SK-N-SH treated with all-trans-retinoic acid at 6 μM for 48 hours (cell line): Measurements from ENCODE around the gene CD244.
"Not testable (repeated sequence)": the region's sequence is repeated elsewhere in the genome, so short reads cannot be mapped to it uniquely, and the experiment has no call there.

Source experiments
- ATAC-seq: fragments of 200-7000 bp; cut with Tn5 transposase; 3 replicates; pipeline ENCODE4 v1.9.1; 2020; ENCODE audit warnings: mild to moderate bottlenecking, moderate library complexity
- ARNTL ChIP-seq: fragments of 450-650 bp; formaldehyde crosslinking; IDR thresholded peaks from 2 replicates; pipeline ENCODE4 v1.5.0; 2020; ENCODE audit warnings: low read depth, mild to moderate bottlenecking, moderate library complexity, borderline replicate concordance
- BACH2 ChIP-seq: fragments of 250-450 bp; sonication (Bioruptor Pico); IDR thresholded peaks from 2 replicates; pipeline ENCODE4 v1.9.0; 2021; ENCODE audit warnings: mild to moderate bottlenecking, borderline replicate concordance
- CSDC2 ChIP-seq: fragments of 250-450 bp; sonication (Bioruptor Pico); IDR thresholded peaks from 2 replicates; pipeline ENCODE4 v1.5.0; 2020; ENCODE audit warnings: mild to moderate bottlenecking, moderate library complexity
- CSRNP3 ChIP-seq: fragments of 250-450 bp; sonication (Bioruptor Pico); IDR thresholded peaks from 2 replicates; pipeline ENCODE4 v1.5.1; 2021; ENCODE audit warnings: mild to moderate bottlenecking, moderate library complexity
- ESRRG ChIP-seq: fragments of 250-450 bp; sonication (Bioruptor Pico); IDR thresholded peaks from 2 replicates; pipeline ENCODE4 v1.6.1; 2021; ENCODE audit warnings: mild to moderate bottlenecking
- GLIS3 ChIP-seq: fragments of 250-450 bp; sonication (Bioruptor Pico); IDR thresholded peaks from 2 replicates; pipeline ENCODE4 v1.5.0; 2020; ENCODE audit warnings: mild to moderate bottlenecking, moderate library complexity
- ISL1 ChIP-seq: fragments of 250-450 bp; sonication (Bioruptor Pico); IDR thresholded peaks from 2 replicates; pipeline ENCODE4 v2.1.2; 2022; ENCODE audit warnings: mild to moderate bottlenecking, moderate library complexity
- OSR1 ChIP-seq: fragments of 250-450 bp; sonication (Bioruptor Pico); IDR thresholded peaks from 2 replicates; pipeline ENCODE4 v1.8.0; 2022; ENCODE audit warnings: moderate library complexity, mild to moderate bottlenecking, inconsistent platforms
- PATZ1 ChIP-seq: fragments of 250-450 bp; sonication (Bioruptor Pico); IDR thresholded peaks from 2 replicates; pipeline ENCODE4 v1.8.0; 2020; ENCODE audit warnings: mild to moderate bottlenecking, moderate library complexity, borderline replicate concordance
- POU6F1 ChIP-seq: fragments of 250-450 bp; sonication (Bioruptor Pico); IDR thresholded peaks from 2 replicates; pipeline ENCODE4 v1.8.0; 2021; ENCODE audit warnings: low read depth, mild to moderate bottlenecking, moderate library complexity, borderline replicate concordance
- PPARA ChIP-seq: fragments of 250-450 bp; sonication (Bioruptor Pico); IDR thresholded peaks from 2 replicates; pipeline ENCODE4 v1.5.0; 2020; ENCODE audit warnings: mild to moderate bottlenecking, borderline replicate concordance
- RARB ChIP-seq: fragments of 250-450 bp; sonication (Bioruptor Pico); IDR thresholded peaks from 2 replicates; pipeline ENCODE4 v1.8.0; 2021; ENCODE audit warnings: mild to moderate bottlenecking, moderate library complexity
- SNAI2 ChIP-seq: fragments of 250-450 bp; sonication (Bioruptor Pico); IDR thresholded peaks from 2 replicates; pipeline ENCODE4 v1.5.0; 2020; ENCODE audit warnings: mild to moderate bottlenecking, moderate library complexity
- TCF4 ChIP-seq: fragments of 250-450 bp; sonication (Bioruptor Pico); IDR thresholded peaks from 2 replicates; pipeline ENCODE4 v1.8.0; 2021; ENCODE audit warnings: mild to moderate bottlenecking, moderate library complexity, borderline replicate concordance
- TOX ChIP-seq: fragments of 250-450 bp; sonication (Bioruptor Pico); IDR thresholded peaks from 2 replicates; pipeline ENCODE4 v1.8.0; 2021; ENCODE audit warnings: mild to moderate bottlenecking, moderate library complexity, borderline replicate concordance
- TSHZ2 ChIP-seq: fragments of 250-450 bp; sonication (Bioruptor Pico); IDR thresholded peaks from 2 replicates; pipeline ENCODE4 v1.5.0; 2020; ENCODE audit warnings: mild to moderate bottlenecking, moderate library complexity
- ZC3H10 ChIP-seq: fragments of 250-450 bp; sonication (Bioruptor Pico); IDR thresholded peaks from 2 replicates; pipeline ENCODE4 v1.5.1; 2021; ENCODE audit warnings: mild to moderate bottlenecking, moderate library complexity
- ZFP3 ChIP-seq: fragments of 250-450 bp; sonication (Bioruptor Pico); IDR thresholded peaks from 2 replicates; pipeline ENCODE4 v1.5.0; 2020; ENCODE audit warnings: mild to moderate bottlenecking, moderate library complexity
- ZFP30 ChIP-seq: fragments of 450-650 bp; formaldehyde crosslinking; IDR thresholded peaks from 2 replicates; pipeline ENCODE4 v1.5.0; 2022; ENCODE audit warnings: mild to moderate bottlenecking, moderate library complexity
- ZNF565 ChIP-seq: fragments of 450-650 bp; formaldehyde crosslinking; conservative IDR thresholded peaks from 2 replicates; pipeline ENCODE4 v1.5.0; 2020; ENCODE audit warnings: low read depth, mild to moderate bottlenecking, moderate library complexity
- ZNF70 ChIP-seq: fragments of 450-650 bp; formaldehyde crosslinking; IDR thresholded peaks from 2 replicates; pipeline ENCODE4 v1.5.0; 2020; ENCODE audit warnings: mild to moderate bottlenecking, moderate library complexity
- ZNF8 ChIP-seq: fragments of 450-650 bp; formaldehyde crosslinking; IDR thresholded peaks from 2 replicates; pipeline ENCODE4 v1.5.0; 2020; ENCODE audit warnings: mild to moderate bottlenecking, moderate library complexity

CD244 gene

GRCh38 chr1:160879056-160879455 lies 16.4 kb upstream of the CD244 start:
- ATAC-seq = no peak
- TF ChIP-seq OSR1 (CRISPR knock-in tag) (no peak), ZFP30 (CRISPR knock-in tag) (no peak)
- TF ChIP-seq, all 23 proteins: peak for 0

GRCh38 chr1:160877221-160877620 lies 14.5 kb upstream of the CD244 start:
- TF ChIP-seq ISL1 (CRISPR knock-in tag) = no peak
- no peak for TF ChIP-seq ZNF565 (CRISPR knock-in tag)
- TF ChIP-seq ZNF8 (CRISPR knock-in tag) = no peak
- TF ChIP-seq POU6F1 (CRISPR knock-in tag) = no peak
- no peak for TF ChIP-seq SNAI2
- TF ChIP-seq CSRNP3 (CRISPR knock-in tag) = no peak
- TF ChIP-seq ZNF70 (CRISPR knock-in tag) = no peak
- TF ChIP-seq ZC3H10 (CRISPR knock-in tag) = no peak
- TF ChIP-seq RARB (CRISPR knock-in tag) = no peak
- no peak for TF ChIP-seq GLIS3 (CRISPR knock-in tag)
- no peak for TF ChIP-seq TSHZ2 (CRISPR knock-in tag)
- no peak for TF ChIP-seq ESRRG
- no peak for TF ChIP-seq OSR1 (CRISPR knock-in tag)
- TF ChIP-seq ZFP30 (CRISPR knock-in tag) = no peak
- no peak for TF ChIP-seq ZFP3 (CRISPR knock-in tag)
- no peak for TF ChIP-seq BACH2 (CRISPR knock-in tag)
- no peak for TF ChIP-seq TCF4 (CRISPR knock-in tag)
- TF ChIP-seq ARNTL (CRISPR knock-in tag) = no peak
- no peak for TF ChIP-seq CSDC2 (CRISPR knock-in tag)
- ATAC-seq = no peak

GRCh38 chr1:160876311-160876710 lies 13.6 kb upstream of the CD244 start:
- ATAC-seq = no peak
- no peak for TF ChIP-seq PATZ1 (CRISPR knock-in tag)
- no peak for TF ChIP-seq TCF4 (CRISPR knock-in tag)
- no peak for TF ChIP-seq ARNTL (CRISPR knock-in tag)
- TF ChIP-seq BACH2 (CRISPR knock-in tag) = no peak
- no peak for TF ChIP-seq ZFP30 (CRISPR knock-in tag)
- TF ChIP-seq POU6F1 (CRISPR knock-in tag) = no peak
- no peak for TF ChIP-seq ZFP3 (CRISPR knock-in tag)
- TF ChIP-seq ZNF70 (CRISPR knock-in tag) = no peak
- no peak for TF ChIP-seq ISL1 (CRISPR knock-in tag)
- no peak for TF ChIP-seq PPARA (CRISPR knock-in tag)
- TF ChIP-seq ZC3H10 (CRISPR knock-in tag) = no peak
- TF ChIP-seq SNAI2 = no peak
- no peak for TF ChIP-seq OSR1 (CRISPR knock-in tag)
- TF ChIP-seq CSRNP3 (CRISPR knock-in tag) = no peak
- TF ChIP-seq ZNF8 (CRISPR knock-in tag) = no peak
- TF ChIP-seq ZNF565 (CRISPR knock-in tag) = no peak
- TF ChIP-seq TOX (CRISPR knock-in tag) = no peak
- no peak for TF ChIP-seq RARB (CRISPR knock-in tag)
- TF ChIP-seq, all 23 proteins: peak for 0

GRCh38 chr1:160875591-160875990 lies 12.9 kb upstream of the CD244 start:
- not testable (repeated sequence) for ATAC-seq
